Activated CD4-positive, alpha-beta T cell treated with anti-CD3 and anti-CD28 coated beads, Interleukin-2, amount 50 U/mL, for 48 hours (primary cell): ENCODE results near the gene MAGEA2B.
"Not testable (repeated sequence)": the region's sequence is repeated elsewhere in the genome, so short reads cannot be mapped to it uniquely, and the experiment has no call there.

Source experiments
- DNase-seq, 2 experiments: peaks; one replicate each; pipeline ENCODE4 v3.0.0-alpha.2; 2020

The MAGEA2B gene

GRCh38 chrX:152759544-152759943, 45.1 kb downstream of the MAGEA2B start:
- not testable (repeated sequence) for DNase-seq

GRCh38 chrX:152761582-152761981, 47.2 kb downstream of the MAGEA2B start:
- DNase-seq = not testable (repeated sequence)

DNA sequence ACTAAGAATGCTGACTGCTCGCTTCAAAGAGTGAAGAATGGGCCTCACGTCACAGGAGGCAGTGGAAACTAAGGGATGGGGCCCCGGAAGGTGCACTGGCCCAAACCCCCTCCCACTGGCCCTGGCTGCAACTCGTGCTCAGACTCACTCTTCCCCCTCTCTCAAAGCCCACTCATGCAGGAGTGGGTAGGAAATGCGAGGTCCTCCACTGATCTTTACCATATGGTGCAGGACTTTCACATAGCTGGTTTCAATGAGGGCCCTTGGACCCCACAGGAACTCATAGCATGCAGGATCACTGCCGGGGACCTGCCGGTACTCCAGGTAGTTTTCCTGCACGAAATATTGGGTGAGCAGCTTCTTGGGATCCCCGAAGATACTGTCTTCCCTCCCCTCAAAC, 52.1 kb downstream of the MAGEA2B start:
- not testable (repeated sequence) for DNase-seq
